SU-DHL-6 (cell line): ENCODE measurements around the gene COMMD6.

Experiments
- EZH2phosphoT487 ChIP-seq: fragments of 200-600 bp; sonication (generic), shearing (Covaris generic); conservative IDR thresholded peaks from 2 replicates; pipeline ENCODE4 v1.6.1; 2018; ENCODE audit warnings: mild to moderate bottlenecking, antibody characterized with exemption, low read length, moderate library complexity, mixed read lengths
- TF ChIP-seq, protein P1 (sequence below): fragments of 200-600 bp; sonication (generic); IDR thresholded peaks from one replicate; pipeline ENCODE4 v1.5.1; 2017; ENCODE audit warnings: antibody characterized with exemption, mild to moderate bottlenecking, low read length, moderate library complexity; ENCODE audit not compliant: insufficient read depth, poor library complexity, severe bottlenecking

DNA sequence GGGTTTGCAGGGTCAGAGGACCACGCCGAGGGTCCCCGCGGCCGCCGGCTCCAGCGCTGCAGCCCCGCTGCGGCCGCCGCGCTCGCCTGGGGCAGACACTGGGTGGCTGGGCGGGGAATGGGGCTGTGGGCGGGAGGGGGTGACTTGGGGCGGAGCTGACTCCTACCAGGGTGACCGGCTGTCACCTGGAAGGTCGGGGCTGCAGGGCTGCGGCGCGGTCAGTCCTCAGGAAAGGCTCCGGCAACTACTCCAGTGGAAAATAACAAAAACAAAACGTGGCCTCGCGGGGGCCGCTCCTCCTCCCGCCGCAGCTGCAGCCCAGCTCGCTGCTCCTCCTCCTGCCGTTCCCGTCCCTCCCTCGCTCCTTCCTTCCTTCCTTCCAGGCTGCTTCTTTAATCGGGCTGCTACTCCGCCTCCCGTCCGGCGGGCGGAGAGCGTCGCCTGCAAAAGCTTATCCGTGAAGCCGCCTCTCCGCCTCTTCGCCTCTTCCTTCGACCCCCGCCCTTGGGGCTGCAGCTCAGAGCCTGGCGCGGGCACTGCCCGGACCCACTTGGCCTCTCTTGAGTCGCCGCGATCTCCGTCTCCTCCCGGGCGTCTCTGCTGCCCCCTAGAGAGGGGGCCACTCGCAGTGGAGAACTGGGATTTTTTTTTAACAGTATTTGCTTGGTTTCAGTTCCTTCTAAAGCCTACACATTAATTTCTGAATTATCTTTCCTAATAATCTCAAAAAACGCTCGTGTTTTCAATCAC is 55.4 kb downstream of the COMMD6 start, which contains the start of gene TBC1D4:
- TF ChIP-seq, protein P1, sequence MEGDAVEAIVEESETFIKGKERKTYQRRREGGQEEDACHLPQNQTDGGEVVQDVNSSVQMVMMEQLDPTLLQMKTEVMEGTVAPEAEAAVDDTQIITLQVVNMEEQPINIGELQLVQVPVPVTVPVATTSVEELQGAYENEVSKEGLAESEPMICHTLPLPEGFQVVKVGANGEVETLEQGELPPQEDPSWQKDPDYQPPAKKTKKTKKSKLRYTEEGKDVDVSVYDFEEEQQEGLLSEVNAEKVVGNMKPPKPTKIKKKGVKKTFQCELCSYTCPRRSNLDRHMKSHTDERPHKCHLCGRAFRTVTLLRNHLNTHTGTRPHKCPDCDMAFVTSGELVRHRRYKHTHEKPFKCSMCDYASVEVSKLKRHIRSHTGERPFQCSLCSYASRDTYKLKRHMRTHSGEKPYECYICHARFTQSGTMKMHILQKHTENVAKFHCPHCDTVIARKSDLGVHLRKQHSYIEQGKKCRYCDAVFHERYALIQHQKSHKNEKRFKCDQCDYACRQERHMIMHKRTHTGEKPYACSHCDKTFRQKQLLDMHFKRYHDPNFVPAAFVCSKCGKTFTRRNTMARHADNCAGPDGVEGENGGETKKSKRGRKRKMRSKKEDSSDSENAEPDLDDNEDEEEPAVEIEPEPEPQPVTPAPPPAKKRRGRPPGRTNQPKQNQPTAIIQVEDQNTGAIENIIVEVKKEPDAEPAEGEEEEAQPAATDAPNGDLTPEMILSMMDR = peak; percentile 92
- no peak for TF ChIP-seq EZH2phosphoT487
